SW480 (cell line): ENCODE results near the gene TCF7.

Experiments
- DNase-seq: peaks from one replicate; pipeline ENCODE4 v3.0.0-alpha.2; 2016; ENCODE audit warnings: low spot score

The TCF7 gene

GRCh38 chr5:134113363-134113889, 1.1 kb upstream of the TCF7 start:
- DNase-seq = no peak

- DNase-seq = no peak
Observed at GRCh38 chr5:134114886-134115805, 665 bp downstream of the TCF7 start.

GRCh38 chr5:134115806-134116175, 1.3 kb downstream of the TCF7 start:
- DNase-seq = no peak

GRCh38 chr5:134116286-134116685, 1.8 kb downstream of the TCF7 start:
- no peak for DNase-seq

GRCh38 chr5:134116789-134117761, 2.6 kb downstream of the TCF7 start:
- no peak for DNase-seq

- no peak for DNase-seq
Observed at GRCh38 chr5:134118212-134118835, 3.8 kb downstream of the TCF7 start.

- DNase-seq = no peak
Observed at GRCh38 chr5:134119720-134120119, 5.2 kb downstream of the TCF7 start.

- no peak for DNase-seq
Observed at GRCh38 chr5:134120386-134121138, 6.1 kb downstream of the TCF7 start.

- DNase-seq = no peak
Observed at GRCh38 chr5:134122530-134122929, 8.0 kb downstream of the TCF7 start.

GRCh38 chr5:134123360-134123759, 8.9 kb downstream of the TCF7 start:
- no peak for DNase-seq

GRCh38 chr5:134124289-134125038, 10.0 kb downstream of the TCF7 start:
- no peak for DNase-seq

- peak; percentile 89 for DNase-seq
Observed at GRCh38 chr5:134125039-134126015, 10.8 kb downstream of the TCF7 start.

- no peak for DNase-seq
Observed at GRCh38 chr5:134127376-134127861, 12.9 kb downstream of the TCF7 start.

- DNase-seq = no peak
Observed at GRCh38 chr5:134127988-134128647, 13.6 kb downstream of the TCF7 start.

- no peak for DNase-seq
Observed at GRCh38 chr5:134128648-134128995, 14.1 kb downstream of the TCF7 start.

- DNase-seq = no peak
Observed at GRCh38 chr5:134129411-134130238, 15.1 kb downstream of the TCF7 start.

- no peak for DNase-seq
Observed at GRCh38 chr5:134130239-134130945, 15.9 kb downstream of the TCF7 start.
